SK-N-SH (cell line): ENCODE measurements around the gene RAD51B. TPM values are rescaled to one million over a fixed set of nuclear protein-coding genes. Genes with fewer than 3 reads are reported as not detected.

Source experiments
- CTCF ChIA-PET: fragments of 300-600, 350-600 bp; formaldehyde crosslinking; extraction: SDS; loops from one replicate; lab custom pipeline; 2021; lab: Yijun Ruan, JAX
- POLR2A ChIA-PET: fragments of 350-600 bp; sonication (Branson Sonifier 250); formaldehyde crosslinking; extraction: SDS; loops from one replicate; lab custom pipeline; 2020; ENCODE audit warnings: antibody characterized with exemption, inconsistent platforms; lab: Yijun Ruan, JAX
- DNase-seq: peaks from one replicate; pipeline ENCODE4 v3.0.0; 2012
- H2AFZ ChIP-seq: fragments of 200-600 bp; sonication (generic); 2 replicates; pipeline ENCODE4 v1.8.1; 2016; ENCODE audit warnings: antibody characterized with exemption, mild to moderate bottlenecking, low read depth
- H3F3A ChIP-seq: fragments of 200-600 bp; sonication (generic); replicated peaks from 2 replicates; pipeline ENCODE3; 2016; ENCODE audit warnings: antibody characterized with exemption, mild to moderate bottlenecking; ENCODE audit not compliant: insufficient read depth
- H3K27ac ChIP-seq, 2 experiments: fragments of 200-500 bp in 1 of 2; fragments of 200-600 bp in 1 of 2; sonication (Bioruptor generic) in 1 of 2; sonication (generic), shearing (Covaris generic) in 1 of 2; 2 replicates each; pipeline versions ENCODE4 v1.5.1 to v1.6.1; 2014 to 2016; ENCODE audit warnings: low read depth in 2 of 2, inconsistent platforms in 1 of 2, low read length in 1 of 2, mild to moderate bottlenecking in 1 of 2, mixed read lengths in 1 of 2
- H3K27me3 ChIP-seq: fragments of 200-600 bp; sonication (generic), shearing (Covaris generic); 2 replicates; pipeline ENCODE4 v1.6.1; 2016; ENCODE audit warnings: mixed run types; ENCODE audit not compliant: insufficient read depth
- H3K36me3 ChIP-seq, 2 experiments: fragments of 200-500 bp in 1 of 2; fragments of 200-600 bp in 1 of 2; sonication (Bioruptor generic) in 1 of 2; sonication (generic) in 1 of 2; replicated peaks in 1 of 2; 2 replicates each; pipeline versions ENCODE3 to v1.5.1; 2014 to 2016; ENCODE audit warnings: low read length in 1 of 2, mild to moderate bottlenecking in 1 of 2; ENCODE audit not compliant: insufficient read depth in 2 of 2, control insufficient read depth in 1 of 2
- H3K4me1 ChIP-seq, 2 experiments: fragments of 200-500 bp in 1 of 2; fragments of 200-600 bp in 1 of 2; sonication (Bioruptor generic) in 1 of 2; sonication (generic), shearing (Covaris generic) in 1 of 2; 2 replicates each; pipeline versions ENCODE4 v1.5.1 to v1.6.1; 2014 to 2016; ENCODE audit warnings: low read depth in 1 of 2, low read length in 1 of 2, mixed run types in 1 of 2; ENCODE audit not compliant: insufficient read depth in 2 of 2, control insufficient read depth in 1 of 2
- H3K4me2 ChIP-seq: fragments of 200-600 bp; sonication (generic), shearing (Covaris generic); 2 replicates; pipeline ENCODE4 v1.6.1; 2017; ENCODE audit warnings: mixed run types
- H3K4me3 ChIP-seq, 2 experiments: fragments of 200-500 bp in 1 of 2; fragments of 200-600 bp in 1 of 2; sonication (Bioruptor generic) in 1 of 2; sonication (generic), shearing (Covaris generic) in 1 of 2; 2 replicates each; pipeline versions ENCODE4 v1.5.1 to v1.8.1; 2014 to 2016; ENCODE audit warnings: low read depth in 2 of 2, inconsistent platforms in 1 of 2, low read length in 1 of 2, mild to moderate bottlenecking in 1 of 2, mixed read lengths in 1 of 2, moderate library complexity in 1 of 2
- H3K79me2 ChIP-seq: fragments of 200-600 bp; sonication (generic); 2 replicates; pipeline ENCODE4 v1.8.1; 2017; ENCODE audit warnings: mild to moderate bottlenecking; ENCODE audit not compliant: insufficient read depth
- H3K9ac ChIP-seq: fragments of 200-600 bp; sonication (generic); 2 replicates; pipeline ENCODE4 v1.6.1; 2017; ENCODE audit warnings: mixed run types
- H3K9me2 ChIP-seq: fragments of 200-600 bp; sonication (generic); 2 replicates; pipeline ENCODE4 v1.6.1; 2017; ENCODE audit warnings: mixed run types
- H3K9me3 ChIP-seq: fragments of 200-600 bp; sonication (generic); 2 replicates; pipeline ENCODE4 v1.6.1; 2017; ENCODE audit warnings: mixed run types, mild to moderate bottlenecking, moderate library complexity
- H4K20me1 ChIP-seq: fragments of 200-600 bp; sonication (generic); 2 replicates; pipeline ENCODE4 v1.6.1; 2017; ENCODE audit warnings: mild to moderate bottlenecking, mixed run types; ENCODE audit not compliant: insufficient read depth
- CHD2 ChIP-seq: fragments of 150-350 bp; IDR thresholded peaks from 2 replicates; pipeline ENCODE4 v1.6.1; 2018; ENCODE audit warnings: low read length; ENCODE audit not compliant: partially characterized antibody
- ELF1 ChIP-seq: IDR thresholded peaks from 2 replicates; pipeline ENCODE4 v1.4.0; 2012
- EP300 ChIP-seq, 2 experiments: IDR thresholded peaks; 2 replicates each; pipeline versions ENCODE4 v1.4.0 to v1.6.1; 2012; ENCODE audit warnings: borderline replicate concordance in 1 of 2, low read depth in 1 of 2, low read length in 1 of 2
- GATA2 ChIP-seq: sonication (generic); formaldehyde crosslinking; IDR thresholded peaks from 2 replicates; pipeline ENCODE4 v1.5.0; 2020; ENCODE audit warnings: mild to moderate bottlenecking, missing genetic modification reagents
- IRF3 ChIP-seq: fragments of 150-350 bp; IDR thresholded peaks from 2 replicates; pipeline ENCODE4 v1.6.1; 2016; ENCODE audit warnings: mild to moderate bottlenecking, low read depth, low read length
- JUND ChIP-seq: IDR thresholded peaks from 2 replicates; pipeline ENCODE4 v1.4.0; 2012
- MAX ChIP-seq: IDR thresholded peaks from 2 replicates; pipeline ENCODE4 v1.4.0; 2012; ENCODE audit warnings: low read depth
- MEF2A ChIP-seq: IDR thresholded peaks from 2 replicates; pipeline ENCODE4 v1.4.0; 2012; ENCODE audit warnings: low read depth, borderline replicate concordance
- MXI1 ChIP-seq: IDR thresholded peaks from 2 replicates; pipeline ENCODE4 v1.6.1; 2012; ENCODE audit warnings: mild to moderate bottlenecking, low read depth, low read length, improper control_type of control experiment
- NRF1 ChIP-seq: IDR thresholded peaks from 2 replicates; pipeline ENCODE4 v1.6.1; 2012; ENCODE audit warnings: low read depth, mild to moderate bottlenecking, low read length
- PBX3 ChIP-seq: IDR thresholded peaks from 2 replicates; pipeline ENCODE4; 2012
- REST ChIP-seq: IDR thresholded peaks from 2 replicates; pipeline ENCODE4 v1.6.1; 2012; ENCODE audit warnings: mild to moderate bottlenecking, low read depth, low read length, moderate library complexity
- RFX5 ChIP-seq: IDR thresholded peaks from 2 replicates; pipeline ENCODE4 v1.6.1; 2012; ENCODE audit warnings: mild to moderate bottlenecking, improper control_type of control experiment, low read length
- SIN3A ChIP-seq: IDR thresholded peaks from 2 replicates; pipeline ENCODE4 v1.6.1; 2012; ENCODE audit warnings: low read depth, mild to moderate bottlenecking, low read length, moderate library complexity, borderline replicate concordance
- SMC3 ChIP-seq: IDR thresholded peaks from 2 replicates; pipeline ENCODE4 v1.6.1; 2012; ENCODE audit warnings: low read depth, low read length, improper control_type of control experiment
- TCF12 ChIP-seq: IDR thresholded peaks from 2 replicates; pipeline ENCODE4 v1.4.0; 2012
- USF1 ChIP-seq: IDR thresholded peaks from 2 replicates; pipeline ENCODE4 v1.4.0; 2012; ENCODE audit warnings: low read depth, borderline replicate concordance
- USF2 ChIP-seq: fragments of 150-350 bp; IDR thresholded peaks from 2 replicates; pipeline ENCODE4 v1.6.1; 2017; ENCODE audit warnings: antibody characterized with exemption, low read length, low read depth, borderline replicate concordance
- YY1 ChIP-seq: IDR thresholded peaks from 2 replicates; pipeline ENCODE4 v1.4.0; 2012; ENCODE audit warnings: low read depth, mild to moderate bottlenecking
- WGBS: methylation state at CpG from one replicate; pipeline ENCODE4 v1.1.6; 2017; ENCODE audit warnings: low lambda C conversion rate; 5-methylcytosine and 5-hydroxymethylcytosine counted together
- polyA plus RNA-seq, 3 experiments: library from polyadenylated mRNA; depleted of rRNA; stranded (reverse); fragments of >200 nt; gene quantifications; 2 replicates each; pipeline ENCODE4 v1.2.3, GENCODE V29; 2012

RAD51B gene
- polyA plus RNA-seq, 1 of the 3 experiments (the other 2 are of a cell fraction): 6.0 TPM

GRCh38 chr14:68729556-68729955 is 910.0 kb downstream of the RAD51B start (continued):
- TF ChIP-seq USF2 (no peak), NRF1 (no peak), GATA2 (CRISPR knock-in tag) (no peak), REST (no peak), ELF1 (no peak), CHD2 (no peak), MAX (no peak), USF1 (no peak)

- POLR2A ChIA-PET: no interaction called here
- DNase-seq: no peak
- Histone ChIP-seq H3K4me3 (no peak overlapping the region), H3F3A (no peaks in the 10 kb centered on the region), H3K4me2 (no peak overlapping the region), H2AFZ (no peak overlapping the region), H3K9me3 (no peaks in the 10 kb centered on the region), H3K79me2 (no peaks in the 10 kb centered on the region), H3K9ac (no peak overlapping the region), H3K27ac (no peak overlapping the region), H3K27me3 (no peaks in the 10 kb centered on the region), H3K4me1 (0 out of 4 replicates have a peak, but pooled peaks cover 0 to 3% of the 10 kb centered on the region in 2 experiments), H4K20me1 (no peaks in the 10 kb centered on the region), H3K36me3 (no peaks in the 10 kb centered on the region), H3K9me2 (no peaks in the 10 kb centered on the region)
- CTCF ChIA-PET: no interaction called here
- 96% methylated on average over 3 of the region's 3 CpGs for WGBS
- TF ChIP-seq REST: no peak
- no peak for TF ChIP-seq TCF12
- no peak for TF ChIP-seq MEF2A
- TF ChIP-seq MXI1: no peak
- TF ChIP-seq SMC3: no peak
- TF ChIP-seq NRF1: no peak
- no peak for TF ChIP-seq EP300 (IDR thresholded peaks at IDR 0.05; ENCODE audit: borderline replicate concordance in 1 of 2, low read depth in 1 of 2, low read length in 1 of 2)
- no peak for TF ChIP-seq PBX3
- TF ChIP-seq JUND: no peak
- TF ChIP-seq USF2: no peak
- TF ChIP-seq SIN3A: no peak
- no peak for TF ChIP-seq RFX5
- no peak for TF ChIP-seq IRF3
- no peak for TF ChIP-seq YY1
These were observed 910.8 kb downstream of the RAD51B start for GRCh38 chr14:68730348-68730747.
